Measurements from ENCODE around the gene AUNIP.

- TF ChIP-seq POLR2A (IDR thresholded peaks at IDR 0.05; ENCODE audit: low read length) (no peak), GATA1 (IDR thresholded peaks at IDR 0.05; ENCODE audit: low read depth, low read length) (no peak)
These were observed 14.5 kb downstream of the AUNIP start for GRCh38 chr1:25844536-25845337.
